Fibroblast of mammary gland (primary cell): ENCODE data around the gene IFITM1.

ENCODE experiments used
- DNase-seq: peaks from one replicate; pipeline ENCODE4 v3.0.0-alpha.2; 2010; ENCODE audit warnings: low read depth
- H3K4me3 ChIP-seq: 2 replicates; pipeline ENCODE4 v1.5.1; 2011; ENCODE audit warnings: low read depth, mild to moderate bottlenecking, low read length, moderate library complexity; ENCODE audit not compliant: control insufficient read depth
- CTCF ChIP-seq: conservative IDR thresholded peaks from 2 replicates; pipeline ENCODE4 v1.5.1; 2011; ENCODE audit warnings: low read depth, low read length, inconsistent platforms; ENCODE audit not compliant: control insufficient read depth, insufficient read depth

Gene IFITM1

GRCh38 chr11:289398-289711, 24.5 kb upstream of the IFITM1 start:
- no peak for DNase-seq
- peak overlapping the region; percentile 27 for H3K4me3 ChIP-seq
- TF ChIP-seq CTCF = no peak

- no peak for DNase-seq
- H3K4me3 ChIP-seq = peak overlapping the region; percentile 27
- TF ChIP-seq CTCF = no peak
Measured at GRCh38 chr11:289712-290620, 23.9 kb upstream of the IFITM1 start.

- H3K4me3 ChIP-seq = no peak overlapping the region
- DNase-seq = no peak
- TF ChIP-seq CTCF = no peak
Measured at GRCh38 chr11:290621-291231, 23.1 kb upstream of the IFITM1 start.

- TF ChIP-seq CTCF = no peak
- no peak for DNase-seq
- H3K4me3 ChIP-seq = no peak overlapping the region
Measured at GRCh38 chr11:291281-292210, 22.3 kb upstream of the IFITM1 start.

- no peak for TF ChIP-seq CTCF
- no peak for DNase-seq
Measured at GRCh38 chr11:292211-293121, 21.4 kb upstream of the IFITM1 start.

More at GRCh38 chr11:292211-293121, 21.4 kb upstream of the IFITM1 start:
- H3K4me3 ChIP-seq = no peak overlapping the region
